Activated CD8-positive, alpha-beta T cell treated with anti-CD3 and anti-CD28 coated beads, Interleukin-2, amount 10 ng/mL, durations not matched to agents 7 days and 5 days (primary cell): ENCODE data around the gene ID2. TPM values are rescaled to one million over a fixed set of nuclear protein-coding genes. Genes with fewer than 3 reads are reported as not detected.

ENCODE experiments used
- ATAC-seq: fragments of 150-1000 bp; cut with Tn5 transposase; one replicate; pipeline ENCODE4 v1.10.0; 2021; ENCODE audit warnings: moderate library complexity
- CTCF ChIA-PET: fragments of 350-600 bp; sonication (Branson Sonifier 250); formaldehyde crosslinking; loops from one replicate; lab custom pipeline; 2021; ENCODE audit warnings: antibody characterized with exemption; lab: Charles Lee
- POLR2A ChIA-PET: fragments of 350-600 bp; sonication (Branson Sonifier 250); formaldehyde crosslinking; loops from one replicate; lab custom pipeline; 2021; ENCODE audit warnings: antibody characterized with exemption; lab: Charles Lee
- DNase-seq: peaks from one replicate; pipeline ENCODE4 v3.0.0-alpha.2; 2020
- H3K27ac Mint-ChIP-seq: one replicate; pipeline ENCODE4 v1.8.0; 2021; ENCODE audit warnings: mild to moderate bottlenecking, mixed read lengths
- H3K27me3 Mint-ChIP-seq: one replicate; pipeline ENCODE4 v1.8.0; 2021; ENCODE audit warnings: low read depth, mixed read lengths
- H3K36me3 Mint-ChIP-seq: one replicate; pipeline ENCODE4 v1.8.0; 2021; ENCODE audit warnings: low read depth, mixed read lengths
- H3K4me1 Mint-ChIP-seq: one replicate; pipeline ENCODE4 v1.8.0; 2021; ENCODE audit warnings: low read depth, mixed read lengths
- H3K4me3 Mint-ChIP-seq: one replicate; pipeline ENCODE4 v1.8.0; 2021; ENCODE audit warnings: mild to moderate bottlenecking, mixed read lengths
- H3K9me3 Mint-ChIP-seq: one replicate; pipeline ENCODE4 v1.8.0; 2022; ENCODE audit warnings: mixed read lengths; ENCODE audit not compliant: insufficient read depth
- total RNA-seq, 2 experiments: library from RNA; stranded (reverse); gene quantifications; one replicate each; pipeline ENCODE4 v1.2.3, GENCODE V29; 2021

ID2 gene
- total RNA-seq, 2 experiments from 2014 or later = 257 to 263 TPM

DNA sequence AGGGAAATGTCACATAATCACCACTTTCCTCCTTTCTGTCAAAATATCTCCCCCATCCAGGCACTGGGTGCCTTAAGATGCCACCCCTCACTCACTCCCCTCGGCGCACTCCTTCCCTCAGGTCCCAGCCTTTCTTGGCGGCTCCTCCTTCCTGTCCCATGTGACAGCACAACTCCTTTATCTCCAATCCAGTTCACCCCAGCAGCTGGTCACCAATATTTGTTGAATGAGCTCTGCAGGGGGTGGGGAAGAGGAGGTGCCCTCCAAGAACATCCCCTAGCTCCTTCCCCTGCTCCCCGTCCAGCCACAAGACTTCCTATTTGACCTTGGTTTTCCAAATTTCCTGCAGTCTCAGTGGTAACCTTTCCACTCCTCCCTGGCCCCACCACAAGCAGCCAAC lies 31.6 kb upstream of the ID2 start:
- H3K27me3 Mint-ChIP-seq = peaks cover 6% of the 10 kb centered on the region
- H3K9me3 Mint-ChIP-seq = no peaks in the 10 kb centered on the region
- peaks cover 5% of the 10 kb centered on the region for H3K4me1 Mint-ChIP-seq
- ATAC-seq = no peak
- no peak overlapping the region for H3K27ac Mint-ChIP-seq
- CTCF ChIA-PET = no interaction called here
- POLR2A ChIA-PET = no interaction called here
- peaks cover 6% of the 10 kb centered on the region for H3K36me3 Mint-ChIP-seq
- H3K4me3 Mint-ChIP-seq = no peak overlapping the region
- DNase-seq = no peak

DNA sequence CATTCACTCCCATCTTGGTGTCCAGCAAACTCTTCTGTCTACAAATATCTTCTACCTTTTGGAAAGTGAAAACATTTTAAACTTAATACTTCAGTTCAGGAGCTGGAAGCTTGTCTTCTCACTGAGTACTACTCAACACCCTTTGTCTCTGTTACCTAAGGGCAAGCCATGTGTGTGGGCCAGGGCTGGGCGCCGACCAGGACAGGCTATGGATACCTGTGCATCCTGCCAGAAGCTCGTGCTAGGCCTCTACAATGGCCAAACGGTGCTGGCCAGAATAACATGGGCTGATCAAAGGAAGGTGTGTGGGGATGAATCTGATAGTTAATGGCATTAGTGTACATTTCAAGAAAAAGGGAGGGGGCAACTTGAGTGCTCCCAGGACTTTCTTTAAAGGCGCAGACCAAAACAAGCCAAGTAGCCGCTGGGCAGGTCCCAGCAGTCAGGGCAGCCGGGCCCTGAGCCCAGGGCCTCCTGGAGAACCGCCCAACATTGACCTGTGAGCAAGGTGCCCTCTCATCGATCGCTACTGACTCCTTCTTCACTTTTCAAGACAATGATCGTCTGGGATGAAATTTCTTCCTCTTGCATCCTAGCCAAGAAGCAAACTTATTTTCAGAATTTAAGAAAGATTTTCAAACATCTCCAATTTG lies 29.0 kb upstream of the ID2 start:
- Mint-ChIP-seq H3K27me3 (peaks cover 12% of the 10 kb centered on the region), H3K9me3 (no peaks in the 10 kb centered on the region), H3K27ac (no peak overlapping the region), H3K36me3 (peaks cover 3% of the 10 kb centered on the region), H3K4me1 (peaks cover 20% of the 10 kb centered on the region), H3K4me3 (no peak overlapping the region)
- ChIA-PET POLR2A (interaction anchor here (0.6 kb wide), 1 partner anchor 20 kb away, joined by 3 read pairs; no protein-coding TSS in a partner anchor), CTCF (no interaction called here)
- DNase-seq (no peak), ATAC-seq (no peak)

GRCh38 chr2:8653485-8653884 lies 28.4 kb upstream of the ID2 start:
- ATAC-seq (no peak), DNase-seq (no peak)
- H3K4me3 Mint-ChIP-seq = no peak overlapping the region
- H3K9me3 Mint-ChIP-seq = no peaks in the 10 kb centered on the region
- H3K4me1 Mint-ChIP-seq = peaks cover 23% of the 10 kb centered on the region
- POLR2A ChIA-PET = no interaction called here
- H3K27me3 Mint-ChIP-seq = peaks cover 12% of the 10 kb centered on the region
- CTCF ChIA-PET = no interaction called here
- H3K36me3 Mint-ChIP-seq = no peaks in the 10 kb centered on the region
- H3K27ac Mint-ChIP-seq = no peak overlapping the region

- ChIA-PET CTCF (no interaction called here), POLR2A (no interaction called here)
- ATAC-seq = no peak
- Mint-ChIP-seq H3K4me3 (no peak overlapping the region), H3K27ac (no peak overlapping the region), H3K36me3 (no peaks in the 10 kb centered on the region), H3K4me1 (peaks cover 23% of the 10 kb centered on the region), H3K9me3 (no peaks in the 10 kb centered on the region), H3K27me3 (peaks cover 12% of the 10 kb centered on the region)
- DNase-seq = no peak
Measured at GRCh38 chr2:8654041-8654440, 27.8 kb upstream of the ID2 start.

DNA sequence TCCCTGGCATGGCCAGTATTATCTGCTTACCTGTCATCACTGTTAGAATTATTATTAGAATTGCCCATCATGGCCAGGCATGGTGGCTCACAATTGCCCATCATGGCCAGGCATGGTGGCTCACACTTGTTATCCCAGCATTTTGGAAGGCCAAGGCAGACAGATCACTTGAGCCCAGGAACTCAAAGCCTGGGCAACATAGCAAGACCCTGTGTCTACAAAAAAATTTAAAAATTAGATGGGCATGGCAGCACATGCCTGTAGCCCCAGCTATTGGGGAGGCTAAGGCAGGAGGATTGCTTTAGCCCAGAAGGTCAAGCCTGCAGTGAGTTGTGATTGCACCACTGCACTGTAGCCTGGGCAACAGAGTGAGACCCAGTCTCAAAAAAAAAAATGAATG lies 27.4 kb upstream of the ID2 start:
- H3K27ac Mint-ChIP-seq = no peak overlapping the region
- ChIA-PET CTCF (no interaction called here), POLR2A (no interaction called here)
- peaks cover 26% of the 10 kb centered on the region for H3K4me1 Mint-ChIP-seq
- H3K9me3 Mint-ChIP-seq = no peaks in the 10 kb centered on the region
- H3K4me3 Mint-ChIP-seq = no peak overlapping the region
- H3K27me3 Mint-ChIP-seq = peaks cover 12% of the 10 kb centered on the region
- ATAC-seq (no peak), DNase-seq (no peak)
- H3K36me3 Mint-ChIP-seq = no peaks in the 10 kb centered on the region

DNA sequence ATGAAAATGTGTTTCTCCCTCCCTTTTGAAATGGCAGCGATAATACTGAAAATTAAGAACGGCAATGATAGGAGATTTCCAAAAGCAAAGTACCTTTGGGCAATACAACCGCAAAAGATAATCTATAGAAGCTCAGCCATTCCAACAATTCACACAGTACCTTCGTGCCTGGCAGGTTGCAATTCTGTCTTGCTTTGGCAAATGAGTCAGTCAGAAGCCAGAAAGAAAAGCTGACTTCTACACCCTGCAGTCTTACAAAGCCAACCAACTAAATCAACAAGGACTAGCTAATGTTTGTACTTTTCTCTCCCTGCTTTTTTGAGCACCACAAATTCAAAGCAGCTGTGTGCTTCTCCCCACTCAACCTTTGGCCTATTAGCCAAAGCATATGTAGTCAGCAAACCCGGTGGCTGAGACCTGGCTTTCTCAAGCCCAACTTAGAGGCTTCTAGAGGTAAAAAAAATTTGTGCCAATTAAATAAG lies 25.7 kb upstream of the ID2 start:
- CTCF ChIA-PET = interaction anchor here (1.4 kb wide), 1 partner anchor 14 kb away, joined by 3 read pairs; no protein-coding TSS in a partner anchor
- peaks cover 26% of the 10 kb centered on the region for H3K4me1 Mint-ChIP-seq
- H3K4me3 Mint-ChIP-seq = no peak overlapping the region
- H3K9me3 Mint-ChIP-seq = no peaks in the 10 kb centered on the region
- POLR2A ChIA-PET = interaction anchor here (2.0 kb wide), 1 partner anchor 25 kb away, joined by 6 read pairs; the partner anchor contains the start of gene ID2
- H3K36me3 Mint-ChIP-seq = no peaks in the 10 kb centered on the region
- DNase-seq (no peak), ATAC-seq (no peak)
- no peak overlapping the region for H3K27ac Mint-ChIP-seq
- H3K27me3 Mint-ChIP-seq = peaks cover 22% of the 10 kb centered on the region

GRCh38 chr2:8656811-8657210 lies 25.0 kb upstream of the ID2 start:
- H3K27ac Mint-ChIP-seq = no peak overlapping the region
- CTCF ChIA-PET = interaction anchor here (1.4 kb wide), 1 partner anchor 13 kb away, joined by 3 read pairs; no protein-coding TSS in a partner anchor
- DNase-seq (no peak), ATAC-seq (no peak)
- peaks cover 23% of the 10 kb centered on the region for H3K27me3 Mint-ChIP-seq
- no peaks in the 10 kb centered on the region for H3K9me3 Mint-ChIP-seq
- POLR2A ChIA-PET = interaction anchor here (0.6 to 2.0 kb wide), 2 partner anchors 15 to 25 kb away, joined by 3 to 6 read pairs; partner anchors contain the start of gene ID2
- peaks cover 30% of the 10 kb centered on the region for H3K4me1 Mint-ChIP-seq
- no peaks in the 10 kb centered on the region for H3K36me3 Mint-ChIP-seq
- H3K4me3 Mint-ChIP-seq = no peak overlapping the region

DNA sequence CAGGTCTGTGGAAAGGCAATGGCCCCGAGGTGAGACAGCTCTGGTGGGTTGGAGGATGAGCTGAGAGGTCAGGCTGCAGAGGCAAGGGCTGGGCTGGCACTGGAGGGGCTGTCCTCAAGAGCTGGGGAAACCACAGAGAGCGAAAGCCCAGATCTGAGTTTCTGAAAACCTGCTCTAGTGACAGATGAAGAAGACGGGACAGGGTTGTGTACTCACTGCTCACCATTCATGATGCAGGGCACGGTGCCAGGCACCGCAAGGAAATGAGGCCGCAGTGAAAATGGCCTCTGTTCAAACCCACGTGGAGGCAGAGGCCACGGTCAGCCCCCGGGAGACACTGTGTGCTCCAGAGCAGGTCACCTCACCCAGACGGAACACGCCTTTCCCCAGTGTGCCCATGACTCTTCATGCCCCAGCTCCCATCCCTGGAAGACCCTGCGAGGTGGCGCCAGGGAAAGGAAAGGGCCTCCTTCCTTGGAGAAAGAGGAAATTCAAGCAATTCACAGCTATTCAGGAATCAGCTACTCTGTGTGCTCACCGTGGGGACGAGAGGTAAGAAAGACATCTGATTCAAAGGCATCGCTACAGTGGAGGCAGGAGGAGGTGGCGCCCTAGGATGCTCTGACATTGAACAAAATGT lies 24.3 kb upstream of the ID2 start:
- CTCF ChIA-PET = no interaction called here

GRCh38 chr2:8658064-8658862 lies 23.6 kb upstream of the ID2 start:
- DNase-seq = no peak
- H3K27me3 Mint-ChIP-seq = peaks cover 23% of the 10 kb centered on the region
- no peak for ATAC-seq
- peaks cover 41% of the 10 kb centered on the region for H3K4me1 Mint-ChIP-seq
- no peak overlapping the region for H3K4me3 Mint-ChIP-seq
- H3K27ac Mint-ChIP-seq = no peak overlapping the region
- POLR2A ChIA-PET = interaction anchor here (2.0 kb wide), 1 partner anchor 23 kb away, joined by 6 read pairs; the partner anchor contains the start of gene ID2
- CTCF ChIA-PET = no interaction called here
- H3K36me3 Mint-ChIP-seq = no peaks in the 10 kb centered on the region
- no peaks in the 10 kb centered on the region for H3K9me3 Mint-ChIP-seq

More for the DNA sequence above, 24.3 kb upstream of the ID2 start:
- Mint-ChIP-seq H3K27me3 (peaks cover 23% of the 10 kb centered on the region), H3K36me3 (no peaks in the 10 kb centered on the region), H3K9me3 (no peaks in the 10 kb centered on the region), H3K27ac (peak overlapping the region; percentile 63), H3K4me1 (peaks cover 35% of the 10 kb centered on the region), H3K4me3 (peak overlapping the region; percentile 10)
- no peak for DNase-seq
- POLR2A ChIA-PET = interaction anchor here (0.6 to 2.0 kb wide), 2 partner anchors 16 to 24 kb away, joined by 3 to 6 read pairs; partner anchors contain the start of gene ID2
- ATAC-seq = peak; percentile 34

DNA sequence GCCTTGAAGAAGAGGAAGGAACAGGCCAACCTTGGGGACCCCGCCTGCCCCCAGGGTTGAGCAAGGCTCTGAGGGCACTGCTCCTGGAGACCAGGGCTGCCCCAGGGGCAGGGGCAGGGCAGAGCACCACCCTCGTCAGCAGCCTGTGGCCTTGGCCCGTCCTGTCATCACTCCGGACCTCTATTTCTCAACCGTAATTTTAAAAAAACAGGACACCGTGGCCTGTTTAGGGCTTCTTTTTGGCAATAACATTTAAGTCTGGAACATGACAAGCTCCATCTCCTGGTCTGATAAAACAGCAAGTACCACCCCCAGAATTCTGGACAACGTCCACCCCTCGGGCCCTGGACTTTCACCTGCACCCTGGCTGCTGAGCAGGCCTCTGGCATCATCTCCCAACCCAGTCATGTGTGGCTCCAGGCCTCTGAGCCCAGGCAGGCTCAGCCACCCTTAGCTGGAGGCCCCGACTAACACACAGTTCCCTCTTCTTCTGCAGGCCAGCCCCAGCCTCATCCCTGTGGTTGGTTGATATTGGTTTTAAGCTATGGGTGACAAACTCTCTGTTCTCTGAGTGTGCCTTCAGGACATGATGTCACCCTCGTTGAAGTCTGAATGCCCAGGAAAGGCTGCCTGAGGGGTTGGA lies 22.6 kb upstream of the ID2 start:
- POLR2A ChIA-PET = interaction anchor here (1.2 kb wide), 1 partner anchor 23 kb away, joined by 3 read pairs; the partner anchor contains the start of gene ID2
- no peak for ATAC-seq
- Mint-ChIP-seq H3K36me3 (no peaks in the 10 kb centered on the region), H3K27me3 (peaks cover 21% of the 10 kb centered on the region), H3K9me3 (no peaks in the 10 kb centered on the region), H3K4me1 (peaks cover 50% of the 10 kb centered on the region), H3K4me3 (no peak overlapping the region), H3K27ac (no peak overlapping the region)
- CTCF ChIA-PET = no interaction called here
- no peak for DNase-seq
